GM10248 (cell line): ENCODE results near the gene CUL9.

Experiments
- CTCF ChIA-PET: fragments of 300-600 bp; sonication (Branson Sonifier 250); formaldehyde crosslinking; extraction: SDS; loops from one replicate; lab custom pipeline; 2021; ENCODE audit warnings: antibody characterized with exemption; lab: Yijun Ruan, JAX
- POLR2A ChIA-PET: fragments of 350-650 bp; sonication (Branson Sonifier 250); formaldehyde crosslinking; extraction: SDS; loops from one replicate; lab custom pipeline; 2020; ENCODE audit warnings: antibody characterized with exemption; lab: Yijun Ruan, JAX
- DNase-seq: peaks from one replicate; pipeline ENCODE4 v3.0.0; 2012; ENCODE audit errors: extremely low spot score
- TF ChIP-seq, protein P1 (sequence below): IDR thresholded peaks from 2 replicates; pipeline ENCODE4 v1.5.1; 2012; ENCODE audit warnings: mild to moderate bottlenecking, low read depth; ENCODE audit errors: extremely low read depth, missing control alignments, control extremely low read depth

Gene CUL9

DNA sequence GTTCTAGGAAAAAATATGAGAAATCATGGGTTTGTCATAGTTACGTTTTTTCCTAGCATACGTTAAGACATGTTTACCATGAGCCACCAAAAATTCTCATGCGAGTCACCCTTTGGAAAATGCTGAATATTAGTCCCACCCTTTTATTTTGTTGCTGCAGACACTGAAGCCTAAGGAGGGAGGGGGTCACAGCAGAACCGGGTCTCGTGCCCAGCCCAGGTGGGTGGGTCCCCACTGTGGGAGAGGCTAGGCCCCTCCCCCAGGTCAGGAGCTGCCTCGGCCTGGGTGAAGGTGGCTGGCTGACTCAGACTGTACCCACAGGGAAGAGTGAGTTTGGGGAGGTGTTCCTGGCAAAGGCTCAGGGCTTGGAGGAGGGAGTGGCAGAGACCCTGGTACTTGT, 37.1 kb upstream of the CUL9 start:
- POLR2A ChIA-PET: no interaction called here
- TF ChIP-seq, protein P1, sequence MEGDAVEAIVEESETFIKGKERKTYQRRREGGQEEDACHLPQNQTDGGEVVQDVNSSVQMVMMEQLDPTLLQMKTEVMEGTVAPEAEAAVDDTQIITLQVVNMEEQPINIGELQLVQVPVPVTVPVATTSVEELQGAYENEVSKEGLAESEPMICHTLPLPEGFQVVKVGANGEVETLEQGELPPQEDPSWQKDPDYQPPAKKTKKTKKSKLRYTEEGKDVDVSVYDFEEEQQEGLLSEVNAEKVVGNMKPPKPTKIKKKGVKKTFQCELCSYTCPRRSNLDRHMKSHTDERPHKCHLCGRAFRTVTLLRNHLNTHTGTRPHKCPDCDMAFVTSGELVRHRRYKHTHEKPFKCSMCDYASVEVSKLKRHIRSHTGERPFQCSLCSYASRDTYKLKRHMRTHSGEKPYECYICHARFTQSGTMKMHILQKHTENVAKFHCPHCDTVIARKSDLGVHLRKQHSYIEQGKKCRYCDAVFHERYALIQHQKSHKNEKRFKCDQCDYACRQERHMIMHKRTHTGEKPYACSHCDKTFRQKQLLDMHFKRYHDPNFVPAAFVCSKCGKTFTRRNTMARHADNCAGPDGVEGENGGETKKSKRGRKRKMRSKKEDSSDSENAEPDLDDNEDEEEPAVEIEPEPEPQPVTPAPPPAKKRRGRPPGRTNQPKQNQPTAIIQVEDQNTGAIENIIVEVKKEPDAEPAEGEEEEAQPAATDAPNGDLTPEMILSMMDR: no peak
- no peak for DNase-seq
- CTCF ChIA-PET: interaction anchor here (1.3 to 8.0 kb wide), 3 partner anchors 130 to 246 kb away, joined by 4 to 65 read pairs (median 15); partner anchors contain the start of genes KLHDC3 and MEA1

DNA sequence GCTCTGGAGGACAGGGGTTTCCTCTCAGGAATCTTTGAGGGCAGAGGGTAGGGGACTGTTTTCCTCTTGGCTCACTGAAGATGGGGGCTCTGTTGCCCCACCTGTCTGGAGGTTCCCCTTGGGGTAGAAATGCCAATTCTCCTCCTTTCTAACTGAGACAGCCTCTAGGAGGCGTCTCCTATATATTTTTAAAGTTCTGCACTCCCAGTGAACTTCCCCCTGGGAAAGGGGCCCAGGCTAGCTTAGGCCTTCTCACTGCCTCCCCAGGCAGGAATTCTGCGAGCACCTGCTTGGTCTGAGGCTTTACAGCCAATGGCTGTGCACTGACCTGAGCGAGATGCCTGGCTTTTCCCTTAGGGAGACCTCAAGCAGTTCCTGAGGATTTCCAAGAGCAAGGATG, 35.7 kb upstream of the CUL9 start:
- ChIA-PET CTCF (interaction anchor here (1.1 to 8.0 kb wide), 3 partner anchors 28 to 245 kb away, joined by 3 to 65 read pairs (median 3); partner anchors contain the start of genes KLHDC3 and MEA1), POLR2A (no interaction called here)
- DNase-seq: no peak
- TF ChIP-seq, protein P1: no peak

DNA sequence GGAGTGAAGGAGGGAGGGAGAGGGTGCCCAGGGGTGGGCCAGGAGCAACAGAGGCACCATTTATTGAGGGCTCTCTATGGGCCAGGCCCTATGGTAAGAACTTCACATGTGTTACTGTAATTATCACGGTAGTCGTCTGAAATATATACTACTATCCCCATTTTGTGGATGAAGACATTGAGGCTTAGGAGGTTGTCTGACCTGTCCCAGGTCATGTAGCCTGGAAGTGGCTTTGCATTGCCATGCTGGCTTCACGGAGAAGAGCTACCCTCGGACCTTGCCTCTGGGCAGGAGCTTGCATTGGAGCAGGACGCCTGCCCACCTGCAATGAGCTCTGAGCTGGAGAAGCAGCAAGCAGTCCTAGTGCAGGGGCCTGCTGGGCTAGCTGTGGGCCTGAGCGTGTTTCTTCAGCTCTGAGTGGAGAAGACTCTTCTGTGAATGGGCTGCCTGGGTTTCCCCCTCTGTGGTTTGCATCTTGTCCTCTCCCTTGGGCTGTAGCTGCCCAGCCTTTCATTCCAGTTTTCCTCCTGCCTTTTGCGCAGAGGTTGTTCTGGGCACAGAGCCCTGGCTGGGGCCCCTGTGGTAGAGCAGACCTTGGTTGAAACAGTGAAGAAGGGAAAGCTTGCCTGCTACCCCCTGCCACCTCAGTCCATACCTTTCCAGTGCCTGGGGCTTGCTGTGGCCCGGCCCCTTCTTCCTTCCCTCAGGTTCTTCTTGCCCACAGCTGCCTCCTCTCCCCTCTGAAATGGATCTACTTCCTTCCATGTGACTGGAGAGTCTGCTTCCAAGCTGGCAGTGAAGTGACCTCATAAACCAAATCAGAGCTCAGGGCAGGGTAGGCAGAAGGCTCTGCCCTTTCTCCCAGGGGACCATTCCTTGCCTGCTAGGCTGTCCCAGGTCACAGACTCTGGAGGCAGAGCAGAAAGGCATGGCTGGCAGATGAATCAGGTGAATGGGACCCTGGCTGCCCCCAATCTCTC, 35.0 kb upstream of the CUL9 start:
- TF ChIP-seq, protein P1: no peak
- CTCF ChIA-PET: interaction anchor here (0.7 to 8.0 kb wide), 7 partner anchors 10 to 360 kb away, joined by 3 to 65 read pairs (median 4); partner anchors contain the start of genes KLHDC3 and MEA1
- DNase-seq: no peak
- POLR2A ChIA-PET: no interaction called here

DNA sequence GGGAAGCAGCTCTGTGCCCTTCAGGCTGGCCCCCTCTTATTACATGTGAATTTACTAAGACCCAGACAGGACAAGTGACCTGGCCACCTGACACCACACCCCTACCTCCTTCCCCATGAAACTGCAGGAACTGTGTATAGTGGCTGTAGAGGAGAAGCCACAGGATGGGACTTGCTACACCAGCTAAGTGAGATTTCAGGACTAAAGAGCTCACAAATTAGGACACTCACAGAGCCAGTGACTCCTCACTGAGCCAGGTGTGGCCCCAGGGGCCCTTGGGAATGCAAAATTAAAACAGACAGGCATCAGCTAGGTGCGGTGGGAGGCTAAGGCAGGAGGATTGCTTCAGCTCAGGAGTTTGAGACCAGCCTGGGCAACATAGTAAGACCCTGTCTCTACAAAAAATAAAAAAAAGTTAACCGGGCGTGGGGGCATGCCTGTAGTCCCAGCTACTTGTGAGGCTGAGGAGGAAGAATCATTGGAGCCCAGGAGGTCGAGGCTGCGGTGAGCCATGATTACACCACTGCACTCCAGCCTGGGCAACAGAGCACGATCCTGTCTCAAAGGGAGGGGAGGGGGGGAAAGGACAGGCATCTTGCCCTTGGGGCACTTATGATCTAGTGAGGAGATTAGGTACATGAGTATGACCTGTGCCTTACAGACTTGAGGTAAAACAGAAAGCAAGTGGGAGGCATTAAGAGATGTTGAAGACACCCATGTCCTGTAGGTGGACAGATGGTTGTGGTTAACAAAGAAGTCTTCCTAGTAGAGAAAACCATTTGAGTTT, 34.1 kb upstream of the CUL9 start:
- ChIA-PET POLR2A (no interaction called here), CTCF (interaction anchor here (0.7 to 8.0 kb wide), 6 partner anchors 10 to 359 kb away, joined by 3 to 65 read pairs (median 4); partner anchors contain the start of genes KLHDC3 and MEA1)
- DNase-seq: no peak
- TF ChIP-seq, protein P1: no peak

DNA sequence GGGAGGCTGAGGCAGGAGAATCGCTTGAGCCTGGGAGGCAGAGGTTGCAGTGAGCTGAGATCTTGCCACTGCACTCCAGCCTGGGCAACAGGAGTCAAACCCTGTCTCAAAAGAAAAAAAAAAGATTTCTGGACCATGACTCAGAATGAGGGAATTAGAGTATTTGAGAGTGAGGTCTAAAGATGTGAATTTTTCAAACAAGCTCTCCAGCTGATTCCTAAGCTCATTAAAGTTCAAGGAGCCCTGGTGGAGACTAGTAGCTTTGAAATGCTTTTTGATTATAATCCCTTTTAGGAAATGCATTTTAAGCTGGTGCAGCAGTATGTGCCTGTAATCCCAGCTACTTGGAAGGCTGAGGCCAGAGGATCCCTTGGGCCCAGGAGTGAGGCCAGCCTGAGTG, 32.7 kb upstream of the CUL9 start:
- ChIA-PET POLR2A (no interaction called here), CTCF (interaction anchor here (1.7 to 8.0 kb wide), 2 partner anchors 9 to 248 kb away, joined by 5 to 65 read pairs; no protein-coding TSS in a partner anchor)
- no peak for DNase-seq
- TF ChIP-seq, protein P1: no peak
